ENCODE measurements around the gene SCUBE3. TPM values are rescaled to one million over a fixed set of nuclear protein-coding genes. Genes with fewer than 3 reads are reported as not detected.

The SCUBE3 gene
- total RNA-seq, 2 donors from 2014 or later = 0.33 TPM; not detected in 1

- Histone ChIP-seq H3K27ac (no peak overlapping the region), H3K4me3 (no peak overlapping the region), H3K27me3 (peaks cover 0 to 18% of the 10 kb centered on the region in 2 donors), H3K36me3 (replicated peaks in 1 of 2; ENCODE audit: insufficient read depth in 1 of 2, low read depth in 2 of 2) (no peaks in the 10 kb centered on the region), H3K4me1 (peaks cover 15% of the 10 kb centered on the region), H3K9me3 (no peaks in the 10 kb centered on the region)
- intact Hi-C loops (cut with DNase I) = loop anchor here (10.0 kb wide), 1 partner anchor 225 kb away; no protein-coding TSS in a partner anchor
- DNase-seq (no peak), ATAC-seq (no peak)
- WGBS, 2 donors = 54 to 67% methylated on average over 2 of the region's 2 CpGs
- TF ChIP-seq POLR2A (IDR thresholded peaks at IDR 0.05) (no peak), CTCF (IDR thresholded peaks at IDR 0.05) (no peak)
Measured at GRCh38 chr6:35209622-35210247, 4.0 kb upstream of the SCUBE3 start.

- WGBS, 2 donors = 10 to 18% methylated on average over 15 to 51 of the region's 51 CpGs
- Histone ChIP-seq H3K9me3 (no peaks in the 10 kb centered on the region), H3K27me3 (peaks cover 0 to 24% of the 10 kb centered on the region in 2 donors), H3K4me3 (peak overlapping the region in 1 of 2 donors; percentile 8), H3K27ac (no peak overlapping the region), H3K36me3 (replicated peaks in 1 of 2; ENCODE audit: insufficient read depth in 1 of 2, low read depth in 2 of 2) (no peaks in the 10 kb centered on the region), H3K4me1 (peaks cover 17% of the 10 kb centered on the region)
- no peak for DNase-seq
- intact Hi-C loops (cut with DNase I) = loop anchor here (10.0 kb wide), 1 partner anchor 229 kb away; no protein-coding TSS in a partner anchor
- TF ChIP-seq CTCF (IDR thresholded peaks at IDR 0.05) = no peak
- TF ChIP-seq POLR2A (IDR thresholded peaks at IDR 0.05) = no peak
- ATAC-seq = no peak
Measured at GRCh38 chr6:35213298-35213791, 411 bp upstream of the SCUBE3 start.

- Histone ChIP-seq H3K4me1 (peaks cover 17% of the 10 kb centered on the region), H3K9me3 (no peaks in the 10 kb centered on the region), H3K27me3 (peaks cover 0 to 24% of the 10 kb centered on the region in 2 donors), H3K36me3 (replicated peaks in 1 of 2; ENCODE audit: insufficient read depth in 1 of 2, low read depth in 2 of 2) (no peaks in the 10 kb centered on the region), H3K4me3 (no peak overlapping the region), H3K27ac (no peak overlapping the region)
- intact Hi-C loops (cut with DNase I) = loop anchor here (10.0 kb wide), 1 partner anchor 230 kb away; no protein-coding TSS in a partner anchor
- 38% methylated on average over 18 of the region's 18 CpGs for WGBS, 2 donors
- ATAC-seq (no peak), DNase-seq (no peak)
- TF ChIP-seq POLR2A (IDR thresholded peaks at IDR 0.05) = no peak
Measured at GRCh38 chr6:35214869-35215664, 1.3 kb downstream of the SCUBE3 start.

- intact Hi-C loops (cut with DNase I) = loop anchor here (10.0 kb wide), 1 partner anchor 231 kb away; no protein-coding TSS in a partner anchor
- Histone ChIP-seq H3K27me3 (peaks cover 0 to 24% of the 10 kb centered on the region in 2 donors), H3K9me3 (no peaks in the 10 kb centered on the region), H3K27ac (no peak overlapping the region), H3K4me3 (no peak overlapping the region), H3K4me1 (peaks cover 17% of the 10 kb centered on the region), H3K36me3 (replicated peaks in 1 of 2; ENCODE audit: insufficient read depth in 1 of 2, low read depth in 2 of 2) (no peaks in the 10 kb centered on the region)
- no peak for ATAC-seq
- TF ChIP-seq POLR2A (IDR thresholded peaks at IDR 0.05) (no peak), CTCF (IDR thresholded peaks at IDR 0.05) (no peak)
- 76 to 85% methylated on average over 6 of the region's 6 CpGs for WGBS, 2 donors
- no peak for DNase-seq
Measured at GRCh38 chr6:35215665-35216411, 2.1 kb downstream of the SCUBE3 start.

- 80 to 100% methylated on average over 1 of the region's 1 CpG for WGBS, 2 donors
- peaks cover 17% of the 10 kb centered on the region for H3K4me1 ChIP-seq
- peaks cover 0 to 24% of the 10 kb centered on the region in 2 donors for H3K27me3 ChIP-seq
- no peak overlapping the region for H3K27ac ChIP-seq
- H3K4me3 ChIP-seq = no peak overlapping the region
- no peaks in the 10 kb centered on the region for H3K9me3 ChIP-seq
- TF ChIP-seq POLR2A (IDR thresholded peaks at IDR 0.05) = no peak
- H3K36me3 ChIP-seq (replicated peaks in 1 of 2; ENCODE audit: insufficient read depth in 1 of 2, low read depth in 2 of 2) = no peaks in the 10 kb centered on the region
- ATAC-seq (no peak), DNase-seq (no peak)
- intact Hi-C loops (cut with DNase I) = loop anchor here (10.0 kb wide), 1 partner anchor 232 kb away; no protein-coding TSS in a partner anchor
Measured at GRCh38 chr6:35216412-35216732, 2.6 kb downstream of the SCUBE3 start.

Measured in body of pancreas (tissue), 4 donors.